Stimulated activated CD4-positive, alpha-beta T cell treated with anti-CD3 and anti-CD28 coated beads, TNF-alpha, amount 100 ng/mL, for 24 hours (primary cell): Measurements from ENCODE around the gene FZR1.
A peak's percentile ranks its signal among the peaks of the same experiment; 100 is the strongest.

Experiments
- DNase-seq, 3 experiments: peaks; one replicate each; pipeline ENCODE4 v3.0.0-alpha.2; 2020; ENCODE audit warnings: low read depth in 3 of 3

The FZR1 gene

DNA sequence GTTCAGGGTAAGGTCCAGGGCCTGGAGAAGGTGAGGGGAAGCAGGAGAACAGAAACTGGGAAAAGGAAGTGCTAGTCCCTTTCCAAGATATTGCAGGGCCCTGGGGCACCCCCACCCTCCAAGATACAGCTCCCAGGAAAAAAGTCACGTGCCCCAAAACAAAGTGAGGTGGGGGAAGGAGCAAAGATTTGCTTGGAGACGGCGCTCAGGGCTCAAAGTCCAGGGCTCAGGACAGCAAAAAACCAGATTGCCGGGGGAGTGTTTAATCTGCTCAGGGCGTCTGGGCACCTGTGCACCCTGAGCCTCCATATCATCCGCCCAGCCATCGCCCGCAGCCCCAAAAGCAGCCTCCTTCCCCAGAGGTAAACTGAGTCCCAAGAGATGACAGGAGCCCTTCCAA lies 32.1 kb upstream of the FZR1 start:
- DNase-seq, result no peak

DNA sequence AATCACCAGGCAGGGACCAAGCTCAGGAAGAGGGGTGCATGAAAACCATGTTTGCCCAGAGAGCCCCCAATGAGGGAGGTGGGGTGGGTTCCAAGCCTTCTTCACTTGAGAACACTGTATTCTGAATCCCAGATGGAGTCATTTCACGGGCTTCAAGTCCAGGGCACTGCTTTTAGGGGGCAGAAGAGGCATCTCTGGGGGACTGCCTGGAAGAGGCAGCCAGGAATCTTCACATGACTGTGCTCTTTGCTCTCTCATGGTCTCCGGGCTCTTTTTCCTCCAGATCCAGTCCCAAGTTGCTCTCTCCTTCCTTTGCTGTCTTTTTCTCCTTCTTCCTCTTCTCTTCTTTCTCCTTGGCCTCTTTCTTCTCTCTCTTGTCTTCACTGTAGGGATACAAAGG lies 31.5 kb upstream of the FZR1 start:
- no peak for DNase-seq

DNA sequence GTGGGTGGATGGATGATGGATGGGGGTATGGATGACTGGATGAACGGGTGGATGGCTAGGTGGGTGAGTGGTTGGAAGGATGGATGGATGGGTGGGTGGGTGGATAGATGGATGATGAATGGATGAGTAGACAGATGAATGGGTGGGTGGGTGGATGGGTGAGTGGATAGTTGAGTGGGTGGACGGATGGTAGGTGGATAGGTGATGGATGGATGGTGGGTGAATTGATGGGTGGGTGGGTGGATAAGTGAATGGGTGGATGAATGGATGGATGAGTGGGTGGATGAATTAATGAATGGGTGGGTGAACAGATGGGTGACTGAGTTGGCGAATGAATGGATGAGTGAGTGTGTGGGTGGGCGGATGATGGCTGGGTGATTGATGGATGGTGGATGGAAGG lies 30.7 kb upstream of the FZR1 start:
- DNase-seq, result no peak

DNA sequence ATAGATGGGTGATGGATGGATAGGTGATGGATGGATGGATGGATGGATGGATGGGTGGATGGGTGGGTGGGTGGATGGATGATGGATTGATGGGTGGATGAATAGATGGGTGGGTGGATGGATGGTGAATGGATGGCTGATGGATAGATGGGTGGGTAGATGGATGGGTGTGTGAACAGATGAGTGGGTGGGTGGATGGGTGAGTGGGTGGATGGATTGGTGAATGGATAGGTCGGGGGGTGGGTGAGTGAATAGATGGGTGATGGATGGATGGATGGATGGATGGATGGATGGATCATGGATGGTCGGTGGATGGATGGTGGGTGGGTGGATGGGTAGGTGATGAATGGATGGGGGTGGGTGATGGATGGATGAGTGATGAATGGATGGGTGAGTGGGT lies 29.3 kb upstream of the FZR1 start:
- DNase-seq, result no peak

DNA sequence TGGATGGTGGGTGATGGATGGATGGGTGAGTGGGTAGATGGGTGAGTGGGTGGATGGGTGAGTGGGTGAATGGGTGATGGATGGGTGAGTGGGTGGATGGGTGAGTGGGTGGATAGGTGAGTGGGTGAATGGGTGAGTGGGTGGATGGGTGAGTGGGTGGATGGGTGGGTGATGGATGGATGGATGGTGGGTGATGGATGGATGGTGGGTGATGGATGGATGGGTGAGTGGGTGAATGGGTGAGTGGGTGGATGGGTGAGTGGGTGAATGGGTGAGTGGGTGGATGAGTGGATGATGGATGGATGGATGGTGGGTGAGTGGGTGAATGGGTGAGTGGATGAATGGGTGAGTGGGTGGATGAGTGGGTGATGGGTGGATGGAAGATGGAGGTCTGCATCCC lies 28.6 kb upstream of the FZR1 start:
- DNase-seq, result no peak

DNA sequence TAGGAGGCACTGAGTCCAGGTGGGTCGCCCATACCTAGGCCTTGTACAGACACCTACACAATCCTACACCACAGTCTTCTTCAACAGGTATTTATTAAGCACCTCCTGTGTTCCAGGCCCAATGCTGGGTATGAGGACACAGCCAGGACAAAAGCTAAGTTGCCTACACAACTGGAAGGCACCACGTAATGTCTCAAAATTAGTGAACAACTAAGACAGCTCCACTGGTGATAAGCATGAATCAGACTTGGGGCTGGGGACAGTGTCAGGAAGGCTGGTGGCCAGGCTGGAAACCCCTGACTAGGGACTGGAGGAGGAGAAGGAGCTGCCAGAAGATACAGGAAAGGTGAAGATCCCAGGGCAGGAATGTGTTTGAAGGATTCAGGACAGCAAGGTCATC lies 28.2 kb upstream of the FZR1 start:
- no peak for DNase-seq

DNA sequence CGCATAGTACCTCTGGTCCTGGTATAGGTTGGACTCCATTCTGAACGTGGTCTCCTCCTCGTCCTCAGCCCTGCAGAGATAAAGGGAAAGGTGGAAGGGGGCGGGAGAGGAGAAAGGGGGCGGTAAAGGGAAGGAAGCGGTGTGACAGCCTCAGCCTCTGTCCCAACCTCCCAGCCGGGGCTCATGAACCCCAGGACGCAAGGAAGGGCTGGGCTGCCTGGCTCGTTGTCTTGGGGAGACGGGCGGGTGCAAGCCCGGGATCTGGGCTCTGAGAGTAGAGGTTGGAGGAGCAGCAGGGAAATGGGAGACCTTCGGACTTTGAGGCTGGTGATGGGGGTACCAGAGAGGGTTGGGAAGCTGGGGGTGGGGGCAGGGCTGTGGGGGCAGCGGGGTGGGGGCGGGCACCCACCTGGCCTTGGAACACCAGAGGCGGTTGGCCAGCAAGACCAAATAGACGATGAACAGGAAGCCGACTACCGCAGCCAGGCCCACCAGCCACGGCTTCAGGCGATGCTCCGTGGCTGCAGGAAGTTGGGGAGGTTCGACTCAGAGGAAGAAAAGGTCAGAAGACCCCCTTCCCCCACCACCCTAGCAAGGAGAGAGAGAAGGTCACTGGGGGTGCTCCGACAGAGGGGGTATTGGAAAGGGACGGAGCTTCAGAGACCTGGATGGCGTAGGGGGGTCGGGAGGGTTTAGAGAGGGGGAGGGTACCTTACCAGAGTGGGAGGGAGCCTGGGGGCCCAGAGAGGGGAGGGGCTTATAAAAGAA lies 27.5 kb upstream of the FZR1 start:
- DNase-seq, result no peak

DNA sequence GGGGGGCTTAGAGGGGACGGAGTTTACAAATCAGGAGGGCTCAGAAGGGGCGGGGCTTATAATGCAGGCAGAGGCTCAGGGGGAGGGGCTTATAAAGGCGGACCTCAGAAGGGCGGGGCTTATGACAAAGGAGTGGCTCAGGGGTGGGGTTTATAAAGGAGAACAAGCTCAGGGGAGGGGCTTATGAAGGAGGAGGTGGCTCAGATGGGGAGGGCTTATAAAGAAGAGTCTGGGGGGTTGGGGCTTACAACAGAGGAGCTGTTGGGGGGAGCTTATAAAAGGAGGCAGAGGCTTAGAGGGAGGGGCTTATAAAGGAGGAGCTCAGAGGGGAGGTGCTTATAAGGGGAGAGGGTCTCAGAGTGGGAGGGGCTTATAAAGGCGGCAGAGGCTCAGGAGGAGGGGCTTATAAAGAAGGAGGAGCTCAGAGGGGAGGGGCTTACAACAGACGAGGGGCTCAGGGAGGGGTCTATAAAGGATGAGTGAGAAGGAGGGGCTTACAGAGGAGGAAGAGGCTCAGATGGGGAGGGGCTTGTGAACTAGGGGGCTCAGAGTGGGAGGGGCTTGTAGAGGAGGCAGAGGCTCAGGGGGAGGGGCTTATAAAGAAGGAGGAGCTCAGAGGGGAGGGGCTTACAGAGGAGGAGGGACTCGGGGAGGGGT lies 26.8 kb upstream of the FZR1 start:
- peak in 1 of 3 experiments; percentile 13 for DNase-seq

DNA sequence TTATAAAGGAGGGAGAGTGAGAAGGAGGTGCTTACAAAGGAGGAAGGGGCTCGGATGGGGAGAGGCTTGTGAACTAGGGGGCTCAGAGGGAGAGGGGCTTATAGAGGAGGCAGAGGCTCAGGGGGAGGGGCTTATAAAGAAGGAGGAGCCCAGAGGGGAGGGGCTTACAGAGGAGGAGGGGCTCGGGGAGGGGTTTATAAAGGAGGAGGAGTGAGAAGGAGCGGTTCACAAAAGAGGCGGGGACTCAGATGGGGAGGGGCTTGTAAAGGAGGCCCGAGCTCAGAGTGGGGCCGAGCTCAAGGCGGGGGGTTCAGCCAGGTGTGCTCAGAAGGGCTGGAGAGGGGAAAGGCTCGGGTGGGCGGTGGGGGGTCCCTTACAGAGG lies 26.3 kb upstream of the FZR1 start:
- no peak for DNase-seq

DNA sequence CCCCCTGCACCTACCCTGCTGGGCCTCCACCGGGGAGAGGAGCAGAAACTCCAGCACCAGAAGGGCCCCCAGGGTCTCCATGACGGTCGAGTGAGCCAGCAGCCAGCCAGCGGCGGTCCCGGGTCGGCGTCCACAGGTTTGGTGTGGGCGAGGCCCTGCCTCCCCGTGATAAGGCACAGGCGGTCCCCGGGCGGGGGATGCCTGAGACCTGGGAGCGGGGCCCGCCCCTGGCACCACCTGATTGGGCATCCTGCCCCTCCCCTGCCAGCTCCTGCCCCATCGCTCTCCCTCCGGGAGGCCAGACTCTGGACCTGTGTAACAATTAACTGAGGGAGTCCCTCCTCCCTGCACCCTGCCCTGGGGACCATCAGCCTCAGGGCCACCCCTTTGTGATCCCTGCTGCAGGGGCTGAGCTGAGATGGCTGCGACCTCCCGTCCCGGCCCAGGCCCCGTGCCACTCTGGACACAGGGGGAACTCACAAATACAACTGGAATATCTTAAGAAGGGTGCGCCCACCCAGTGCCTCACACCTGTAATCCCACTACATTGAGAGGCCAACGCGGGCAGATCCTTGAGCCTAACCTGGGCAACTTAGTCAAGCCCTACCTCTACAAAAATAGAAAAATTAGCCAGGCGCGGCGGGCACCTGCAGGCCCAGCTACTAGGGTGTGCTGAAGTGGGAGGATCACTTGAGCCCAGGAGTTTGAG lies 25.6 kb upstream of the FZR1 start, which contains the start of gene SMIM24:
Gene SMIM24, minus strand, starts transcription at position 143 of the 709 bp plus-strand sequence. Its CDS starts 62 bp downstream, at position 81.
- DNase-seq, result no peak

DNA sequence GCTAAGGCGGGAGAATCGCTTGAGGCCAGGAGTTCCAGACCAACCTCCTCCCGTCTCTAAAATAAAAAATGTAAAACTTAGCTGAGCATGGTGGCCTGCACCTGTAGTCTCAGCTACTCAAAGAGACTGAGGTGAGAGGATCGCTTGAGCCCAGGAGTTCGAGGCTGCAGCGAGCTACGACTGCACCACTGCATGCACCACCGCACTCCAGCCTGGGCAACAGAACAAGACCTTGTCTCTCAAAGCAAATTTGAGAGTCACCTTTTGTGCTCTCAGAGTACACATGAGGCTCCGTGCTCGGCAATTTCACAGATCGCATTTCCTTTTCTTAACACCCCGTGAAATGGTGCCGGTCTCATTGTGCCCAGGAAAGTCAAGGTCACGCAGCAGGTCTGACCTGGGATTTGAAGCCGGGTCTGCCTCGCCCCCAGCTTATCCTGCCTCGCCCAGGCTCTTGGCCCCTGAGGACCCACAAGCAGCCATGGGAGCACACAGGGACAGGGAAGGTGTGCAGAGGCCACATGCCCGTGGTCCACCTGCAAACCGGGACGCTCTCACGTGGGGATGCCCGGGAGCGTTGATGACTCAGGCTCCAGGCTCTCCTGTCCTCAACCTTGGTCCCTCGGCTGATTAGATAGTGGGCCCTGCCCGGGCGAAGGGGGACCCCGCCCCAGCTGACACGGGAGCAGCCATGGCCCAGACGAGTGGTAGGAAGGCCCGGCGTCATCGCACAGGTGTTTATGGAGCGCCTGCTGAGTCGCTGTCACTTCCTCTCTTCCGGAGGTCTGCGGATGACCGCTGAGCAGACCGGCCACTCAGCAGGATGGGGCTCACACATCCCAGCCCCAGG lies 24.6 kb upstream of the FZR1 start:
- DNase-seq, result no peak

DNA sequence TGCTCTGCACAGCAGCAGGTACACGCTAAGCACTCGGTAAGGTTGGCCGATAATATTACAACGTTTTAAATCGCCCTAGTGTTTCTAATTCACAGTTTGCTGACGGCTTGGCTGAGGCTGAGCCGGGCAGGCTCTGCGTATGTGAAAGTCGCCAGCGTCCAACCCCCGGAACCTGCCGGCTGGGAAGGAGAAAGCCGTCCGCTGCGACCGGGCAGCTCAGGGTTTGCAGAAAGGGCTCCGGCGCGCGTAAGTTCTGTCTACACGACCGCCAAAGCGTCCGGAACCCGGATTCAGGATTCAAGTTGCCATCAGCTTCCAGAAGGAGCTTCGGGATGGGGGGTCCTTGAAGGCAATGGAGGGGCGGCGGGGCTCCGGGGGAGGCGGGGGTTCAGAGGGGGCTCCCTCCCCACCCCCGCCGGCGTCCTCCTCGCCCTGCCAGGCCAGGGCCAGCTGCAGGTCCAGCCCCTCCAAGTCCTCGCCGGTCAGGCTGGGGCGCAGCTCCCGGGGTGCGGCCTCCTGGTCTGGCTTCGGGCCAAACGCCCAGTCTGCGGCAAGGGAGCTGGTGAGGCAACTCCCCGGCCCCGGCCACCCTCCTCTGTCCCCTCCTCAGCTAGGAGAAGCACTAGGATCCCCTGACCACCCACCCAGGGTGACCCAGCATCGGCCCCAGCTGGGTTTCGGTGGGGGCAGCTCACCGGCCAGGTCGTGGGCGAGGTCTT lies 23.4 kb upstream of the FZR1 start:
- DNase-seq, result no peak

DNA sequence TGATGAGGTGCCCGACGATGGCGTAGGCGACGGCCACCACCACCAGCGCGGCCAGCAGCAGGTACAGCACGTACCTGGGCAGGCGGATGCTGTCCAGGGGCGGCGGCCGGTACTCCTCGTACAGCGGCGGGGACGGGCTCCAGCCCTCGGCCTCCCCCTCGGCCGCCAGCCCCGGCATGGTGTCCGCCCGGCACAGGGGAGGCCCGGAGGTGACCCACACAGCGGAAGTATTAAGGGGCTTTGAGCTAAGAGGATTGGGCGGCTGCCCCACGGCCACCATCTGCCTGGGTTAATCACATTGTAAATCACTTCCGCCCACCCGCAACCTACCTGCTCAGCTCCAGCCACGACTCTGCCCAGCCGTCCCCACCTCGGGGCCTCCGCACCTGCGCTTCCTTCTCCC lies 22.9 kb upstream of the FZR1 start, which contains the start of gene SMIM44:
Gene SMIM44, minus strand, starts transcription at position 216 of the 403 bp plus-strand sequence. Its CDS starts 38 bp downstream, at position 178.
- DNase-seq, result no peak

DNA sequence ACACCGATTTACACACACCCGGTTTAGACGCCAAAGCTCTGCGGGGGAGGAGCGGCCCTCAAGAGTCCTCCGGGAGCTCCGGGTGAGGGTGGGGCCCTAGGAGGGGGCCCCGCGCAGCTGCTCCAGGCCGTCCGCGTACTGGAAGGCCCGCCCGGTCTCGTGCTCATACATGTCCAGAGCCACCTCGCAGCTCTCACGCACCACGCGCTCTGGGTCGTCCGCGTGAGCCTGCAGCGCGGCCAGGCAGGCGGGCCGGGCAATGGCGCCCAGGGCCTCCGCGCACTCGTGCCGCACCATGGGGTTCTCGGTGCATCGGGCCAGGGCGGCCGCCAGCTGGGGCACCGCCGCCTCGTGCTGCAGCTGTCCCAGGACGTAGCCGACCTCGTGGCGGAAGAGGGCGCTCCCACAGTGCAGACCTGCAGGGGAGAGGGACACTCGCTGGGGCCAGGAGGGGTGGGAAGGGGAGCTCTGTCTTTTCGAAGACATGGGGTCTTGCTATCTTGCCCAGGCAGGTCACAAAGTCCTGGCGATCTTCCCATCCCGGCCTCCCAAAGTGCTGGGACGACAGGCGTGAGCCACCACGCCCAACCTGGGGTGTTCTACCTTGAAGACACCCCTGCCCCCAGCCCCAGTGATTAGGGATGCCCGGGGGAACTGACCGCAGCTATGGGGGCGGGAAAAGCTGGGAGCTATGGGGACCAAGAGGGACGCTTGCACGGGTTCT lies 14.6 kb upstream of the FZR1 start:
- DNase-seq, result no peak

DNA sequence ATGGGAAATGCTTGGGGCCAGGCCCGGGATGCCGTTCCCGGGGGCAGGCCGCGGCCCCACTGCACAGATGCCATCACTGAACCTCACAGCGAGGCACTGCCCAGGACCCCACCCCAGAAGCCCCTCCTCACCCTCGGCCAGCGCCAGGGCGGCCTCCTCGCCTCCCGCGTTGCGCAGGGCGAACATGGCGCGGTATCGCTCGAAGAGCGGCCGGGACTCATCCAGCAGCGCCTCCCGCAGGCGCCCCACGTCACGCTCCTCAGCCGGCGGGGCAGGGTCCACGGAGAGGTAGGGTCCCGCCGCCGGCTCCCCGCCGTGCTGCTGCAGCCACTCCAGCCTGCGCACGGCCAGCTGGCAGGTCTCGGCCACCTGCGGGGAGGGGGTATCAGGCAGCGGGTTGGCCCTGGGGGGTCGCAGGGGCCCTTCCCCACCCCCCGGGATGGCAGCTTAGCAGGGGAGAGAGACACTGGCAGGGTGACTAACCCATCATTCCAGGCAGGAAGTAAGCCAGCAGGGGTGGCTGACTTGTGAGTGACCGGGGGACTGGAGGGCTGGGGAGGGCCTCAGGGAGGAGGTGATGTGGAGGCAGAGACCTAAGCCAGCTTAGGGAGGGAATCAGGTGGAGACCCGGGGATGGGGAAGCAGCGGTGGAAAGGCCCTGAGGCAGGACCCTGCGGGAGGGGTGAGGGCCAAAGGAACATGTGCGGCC lies 13.8 kb upstream of the FZR1 start:
- no peak for DNase-seq

DNA sequence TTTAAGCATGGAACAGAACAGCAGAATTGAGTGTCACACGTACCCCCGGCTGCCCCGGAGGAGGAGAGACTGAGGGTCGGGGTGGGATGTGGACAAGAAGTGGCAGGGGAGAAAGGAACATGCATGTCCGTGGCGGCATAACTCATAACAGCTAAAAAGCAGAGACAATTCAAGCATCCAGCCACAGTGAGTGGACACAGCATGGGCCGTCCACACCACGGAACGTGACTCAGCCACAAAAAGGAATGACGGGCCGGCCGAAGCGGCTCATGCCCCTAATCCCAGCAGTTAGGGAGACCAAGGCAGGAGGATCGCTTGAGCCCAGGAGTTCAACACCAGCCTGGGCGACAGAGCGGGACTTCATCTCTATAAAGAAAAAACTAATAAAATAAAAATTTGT lies 13.2 kb upstream of the FZR1 start:
- no peak for DNase-seq

DNA sequence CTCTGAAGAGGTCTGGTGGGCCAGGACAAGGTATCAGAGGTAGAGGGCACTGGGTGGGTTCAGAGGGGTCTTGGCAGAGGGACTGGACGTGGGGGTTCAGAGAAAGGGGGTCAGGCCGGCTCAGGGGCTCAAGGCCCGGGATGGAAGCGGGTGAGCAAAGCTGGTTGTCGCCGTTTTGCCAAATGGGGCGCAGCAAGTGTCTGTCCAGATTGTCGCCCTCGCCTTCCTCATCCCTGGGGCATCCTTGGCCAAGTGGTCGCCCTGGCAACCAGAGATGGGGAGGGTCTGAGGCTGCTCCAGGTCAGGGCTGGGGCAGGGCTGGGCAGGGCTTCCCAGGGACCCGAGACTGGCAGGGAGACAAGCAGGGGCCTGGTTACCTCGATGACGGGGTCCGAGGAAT lies 12.5 kb upstream of the FZR1 start:
- DNase-seq, result no peak

DNA sequence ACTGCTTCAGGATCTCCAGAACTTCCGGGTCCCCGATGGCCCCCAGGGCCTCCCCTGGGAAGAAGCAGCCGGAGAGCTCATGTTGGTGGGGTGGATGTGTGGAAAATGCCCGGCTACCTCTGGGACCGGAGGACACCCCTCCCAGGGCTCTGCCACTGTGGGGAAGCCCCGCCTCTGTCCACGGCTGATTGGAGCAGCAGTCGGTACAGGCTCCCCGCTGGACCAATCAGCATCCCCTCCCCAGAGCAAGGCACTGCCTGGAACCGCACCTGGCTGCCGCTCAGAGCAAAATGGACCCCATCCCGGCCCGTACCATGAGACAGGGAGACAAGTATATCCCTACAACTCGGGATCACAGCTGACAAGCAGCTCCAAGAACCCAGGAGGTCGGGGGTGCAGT lies 12.1 kb upstream of the FZR1 start:
- no peak for DNase-seq

DNA sequence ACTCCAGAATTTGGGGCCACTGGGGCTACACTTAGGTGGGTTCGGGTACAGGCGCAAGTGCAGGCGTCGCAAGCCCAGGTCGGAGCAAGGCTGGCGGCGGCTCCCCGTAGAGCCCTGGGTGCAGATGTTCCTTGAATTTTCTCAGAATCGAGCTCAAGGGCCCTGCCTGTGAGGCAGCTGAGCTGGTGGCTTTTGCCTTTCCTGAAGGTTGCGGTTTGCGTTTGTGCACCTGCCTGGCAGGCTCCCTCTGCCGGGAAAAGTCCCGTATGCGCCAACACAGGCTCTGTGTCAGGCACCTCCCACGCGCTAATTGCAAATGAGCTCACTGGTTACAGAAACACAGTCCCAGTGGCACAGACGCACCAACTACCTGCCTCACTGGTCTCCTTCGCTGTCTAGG lies 11.6 kb upstream of the FZR1 start:
- DNase-seq, result peak; percentile 28 to 67 (median 43)
